Loucy (cell line): ENCODE results near the gene RXRA.

Source experiments
- H2AFZ ChIP-seq: fragments of 200-600 bp; sonication (generic); 2 replicates; pipeline ENCODE4 v1.6.0; 2016; ENCODE audit warnings: antibody characterized with exemption, mild to moderate bottlenecking, low read length, moderate library complexity
- H3F3A ChIP-seq: fragments of 200-600 bp; 2 replicates; pipeline ENCODE4 v1.6.0; 2016; ENCODE audit warnings: antibody characterized with exemption, low read depth, mild to moderate bottlenecking
- H3K27me3 ChIP-seq: fragments of 200-600 bp; sonication (generic); 2 replicates; pipeline ENCODE4 v1.6.1; 2014; ENCODE audit warnings: low read length, mild to moderate bottlenecking; ENCODE audit not compliant: insufficient read depth, poor library complexity, severe bottlenecking
- H3K36me3 ChIP-seq: fragments of 200-600 bp; sonication (generic); 2 replicates; pipeline ENCODE4 v1.6.1; 2016; ENCODE audit warnings: low read length; ENCODE audit not compliant: insufficient read depth
- H3K4me1 ChIP-seq: fragments of 200-600 bp; sonication (generic); 2 replicates; pipeline ENCODE4 v1.5.1; 2014; ENCODE audit warnings: low read length, mild to moderate bottlenecking; ENCODE audit not compliant: insufficient read depth, poor library complexity, severe bottlenecking
- H3K4me2 ChIP-seq: fragments of 200-600 bp; sonication (generic); 2 replicates; pipeline ENCODE4 v1.6.0; 2014; ENCODE audit warnings: antibody characterized with exemption, low read length, low read depth, mild to moderate bottlenecking; ENCODE audit not compliant: poor library complexity, severe bottlenecking
- H3K4me3 ChIP-seq: fragments of 200-600 bp; sonication (generic); 2 replicates; pipeline ENCODE4 v1.5.1; 2014; ENCODE audit warnings: low read length, mild to moderate bottlenecking, mixed read lengths; ENCODE audit not compliant: poor library complexity, severe bottlenecking
- H3K79me2 ChIP-seq: fragments of 200-600 bp; sonication (generic); 2 replicates; pipeline ENCODE4 v1.6.1; 2014; ENCODE audit warnings: low read length; ENCODE audit not compliant: insufficient read depth
- H3K9ac ChIP-seq: fragments of 200-600 bp; sonication (generic); 2 replicates; pipeline ENCODE4 v1.6.0; 2014; ENCODE audit warnings: mild to moderate bottlenecking, low read depth, low read length, moderate library complexity; ENCODE audit not compliant: poor library complexity, severe bottlenecking
- H3K9me2 ChIP-seq: fragments of 200-600 bp; sonication (generic); replicated peaks from 2 replicates; pipeline ENCODE4 v1.6.1; 2016; ENCODE audit warnings: low read depth, low read length, mixed read lengths
- H3K9me3 ChIP-seq: fragments of 200-600 bp; sonication (generic); 2 replicates; pipeline ENCODE4 v1.6.1; 2014; ENCODE audit warnings: mild to moderate bottlenecking, antibody characterized with exemption, low read length, low read depth; ENCODE audit not compliant: insufficient read depth
- H4K20me1 ChIP-seq: fragments of 200-600 bp; sonication (generic); 2 replicates; pipeline ENCODE4 v1.6.0; 2014; ENCODE audit warnings: antibody characterized with exemption, low read length, mild to moderate bottlenecking; ENCODE audit not compliant: insufficient read depth, poor library complexity, severe bottlenecking
- CTCF ChIP-seq: fragments of 200-600 bp; sonication (generic); conservative IDR thresholded peaks from 2 replicates; pipeline ENCODE4 v1.5.1; 2014; ENCODE audit warnings: mild to moderate bottlenecking, antibody characterized with exemption, low read length
- EZH2phosphoT487 ChIP-seq: fragments of 200-600 bp; IDR thresholded peaks from 2 replicates; pipeline ENCODE4 v1.6.1; 2018; ENCODE audit warnings: antibody characterized with exemption, mild to moderate bottlenecking, moderate library complexity, borderline replicate concordance

The RXRA gene

GRCh38 chr9:134403682-134404301 lies 77.5 kb downstream of the RXRA start:
- H4K20me1 ChIP-seq: peaks cover 32% of the 10 kb centered on the region
- 0 out of 2 replicates have a peak, but pooled peaks cover 4% of the 10 kb centered on the region for H3F3A ChIP-seq
- peaks cover 32% of the 10 kb centered on the region for H3K36me3 ChIP-seq
- H3K27me3 ChIP-seq: no peaks in the 10 kb centered on the region
- H3K79me2 ChIP-seq: peaks cover 93% of the 10 kb centered on the region
- H3K9me3 ChIP-seq: peaks cover 4% of the 10 kb centered on the region; the same call in 1 of the 2 replicates
- no peak overlapping the region for H2AFZ ChIP-seq
- H3K4me1 ChIP-seq: peaks cover 76% of the 10 kb centered on the region
- TF ChIP-seq EZH2phosphoT487 (no peak), CTCF (no peak; the same call in 1 of the 2 replicates)
- H3K4me3 ChIP-seq: peak overlapping the region; percentile 62
- H3K4me2 ChIP-seq: peak overlapping the region; percentile 85
- H3K9me2 ChIP-seq: no peaks in the 10 kb centered on the region
- H3K9ac ChIP-seq: peak overlapping the region; percentile 58

DNA sequence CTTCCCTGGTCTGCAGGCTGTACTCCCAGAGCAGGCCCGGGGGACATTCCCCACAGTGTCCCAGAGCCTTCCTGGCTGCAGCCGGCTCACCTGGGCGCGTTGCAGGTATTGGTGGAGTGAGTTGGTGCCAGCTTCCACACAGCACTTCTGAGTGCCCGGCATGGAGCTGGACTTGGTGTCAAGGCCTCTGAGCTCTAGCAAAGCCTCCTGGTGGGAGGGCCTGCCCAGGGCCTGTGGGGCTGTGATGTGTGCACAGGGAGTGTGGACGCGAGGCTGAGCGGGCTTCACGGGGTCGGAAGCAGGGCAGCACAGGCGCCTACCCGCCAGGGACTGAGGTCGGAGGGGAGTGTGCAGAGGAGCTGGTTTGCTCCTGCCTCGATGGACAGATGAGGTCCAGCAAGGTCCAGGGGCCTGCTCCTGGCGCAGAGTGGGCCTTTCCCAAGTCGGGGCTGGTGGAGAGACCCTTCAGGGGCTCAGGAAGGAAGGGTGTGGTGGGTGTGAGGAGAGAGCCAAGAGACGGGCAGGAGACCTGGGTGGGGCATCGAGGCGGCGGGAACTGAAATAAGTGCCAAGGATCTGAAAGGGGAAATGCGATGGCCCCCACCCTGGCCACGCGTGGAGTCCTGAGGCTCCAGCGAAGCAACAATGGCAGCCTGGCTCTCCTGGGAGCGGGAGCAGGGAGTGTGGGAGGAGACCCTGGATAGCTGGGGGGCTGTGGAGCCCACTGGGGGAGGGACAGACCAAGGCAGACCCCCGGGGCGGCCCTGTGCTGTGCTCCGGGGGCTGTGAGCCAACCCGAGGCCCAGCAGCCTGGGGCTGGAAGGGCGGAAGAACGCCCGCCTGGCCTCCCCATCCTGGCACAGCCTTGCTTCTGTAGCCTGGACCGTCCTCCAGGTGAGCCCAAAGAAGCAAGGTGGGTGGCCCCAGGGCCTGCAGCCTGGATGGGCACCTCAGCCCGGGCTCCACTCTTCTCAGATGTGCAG lies 78.4 kb downstream of the RXRA start:
- peaks cover 93% of the 10 kb centered on the region for H3K79me2 ChIP-seq
- peak overlapping the region; percentile 58 for H3K9ac ChIP-seq
- H3K4me1 ChIP-seq: peaks cover 68% of the 10 kb centered on the region
- H3K9me3 ChIP-seq: no peaks in the 10 kb centered on the region
- 0 out of 2 replicates have a peak, but pooled peaks cover 4% of the 10 kb centered on the region for H3F3A ChIP-seq
- H3K27me3 ChIP-seq: no peaks in the 10 kb centered on the region
- H3K36me3 ChIP-seq: peaks cover 33% of the 10 kb centered on the region; the same call in 1 of the 2 replicates
- no peaks in the 10 kb centered on the region for H3K9me2 ChIP-seq
- H3K4me3 ChIP-seq: peak overlapping the region; percentile 62
- peak overlapping the region; percentile 85 for H3K4me2 ChIP-seq
- no peak overlapping the region for H2AFZ ChIP-seq
- TF ChIP-seq CTCF (no peak), EZH2phosphoT487 (no peak)
- peaks cover 39% of the 10 kb centered on the region for H4K20me1 ChIP-seq

DNA sequence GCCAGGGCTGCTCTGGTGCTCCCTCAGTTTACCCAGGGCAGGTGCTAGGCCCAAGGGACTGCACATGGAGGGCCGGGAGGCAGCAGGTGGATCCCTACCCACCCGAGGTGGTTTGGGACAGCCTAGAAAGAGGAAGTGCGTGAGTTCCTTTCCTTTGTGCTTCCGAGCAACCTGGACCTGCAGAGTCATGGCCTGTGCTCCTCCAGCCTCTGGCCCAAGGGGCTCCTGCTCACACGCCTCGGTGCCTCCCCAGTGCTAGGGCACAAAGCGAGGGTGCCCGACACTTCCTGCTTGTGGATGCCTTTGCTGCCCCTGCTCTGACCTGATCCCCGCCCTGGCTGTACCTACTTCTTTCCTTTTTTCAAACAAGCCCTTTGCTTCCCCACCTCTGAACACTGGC lies 79.3 kb downstream of the RXRA start:
- H3K79me2 ChIP-seq: peaks cover 93% of the 10 kb centered on the region
- H3K4me1 ChIP-seq: peaks cover 62% of the 10 kb centered on the region
- no peak overlapping the region for H2AFZ ChIP-seq
- H3K9me3 ChIP-seq: no peaks in the 10 kb centered on the region
- peak overlapping the region; percentile 10 for H3K4me3 ChIP-seq
- H3K4me2 ChIP-seq: peak overlapping the region; percentile 85
- peaks cover 45% of the 10 kb centered on the region for H4K20me1 ChIP-seq
- TF ChIP-seq CTCF: no peak
- TF ChIP-seq EZH2phosphoT487: no peak
- peak overlapping the region; percentile 58 for H3K9ac ChIP-seq
- H3K27me3 ChIP-seq: no peaks in the 10 kb centered on the region
- H3K36me3 ChIP-seq: peaks cover 41% of the 10 kb centered on the region; the same call in 1 of the 2 replicates
- 0 out of 2 replicates have a peak, but pooled peaks cover 4% of the 10 kb centered on the region for H3F3A ChIP-seq
- no peaks in the 10 kb centered on the region for H3K9me2 ChIP-seq
